Liver (tissue), 9 donors: Measurements from ENCODE around the gene SMOC1. TPM values are rescaled to one million over a fixed set of nuclear protein-coding genes. Genes with fewer than 3 reads are reported as not detected.

Source experiments
- DNase-seq: peaks from one replicate; pipeline ENCODE4 v3.0.0-alpha.2; 2017; ENCODE audit warnings: low spot score
- H3K27ac ChIP-seq, 2 donors: one replicate each; pipeline ENCODE4 v1.7.0; 2013; ENCODE audit warnings: inconsistent platforms in 2 of 2, low read length in 2 of 2, control low read depth in 1 of 2, low read depth in 1 of 2, mild to moderate bottlenecking in 1 of 2
- H3K27me3 ChIP-seq, 4 donors: one replicate each; pipeline versions ENCODE4 v1.6.1 to v1.7.0; 2013; ENCODE audit warnings: low read length in 3 of 4, inconsistent platforms in 1 of 4, mild to moderate bottlenecking in 1 of 4, moderate library complexity in 1 of 4; ENCODE audit not compliant: control insufficient read depth in 4 of 4, insufficient read depth in 4 of 4
- H3K36me3 ChIP-seq, 4 donors: one replicate each; pipeline versions ENCODE4 v1.6.1 to v1.7.0; 2013; ENCODE audit warnings: low read length in 3 of 4, mild to moderate bottlenecking in 3 of 4, low read depth in 1 of 4, moderate library complexity in 1 of 4; ENCODE audit not compliant: control insufficient read depth in 4 of 4, insufficient read depth in 3 of 4
- H3K4me1 ChIP-seq, 4 donors: one replicate each; pipeline versions ENCODE4 v1.6.1 to v1.7.0; 2013; ENCODE audit warnings: low read length in 3 of 4, mild to moderate bottlenecking in 3 of 4, moderate library complexity in 1 of 4; ENCODE audit not compliant: control insufficient read depth in 4 of 4, insufficient read depth in 4 of 4
- H3K4me3 ChIP-seq, 3 donors: one replicate each; pipeline versions ENCODE4 v1.6.1 to v1.7.0; 2013; ENCODE audit warnings: low read length in 3 of 3, control low read depth in 1 of 3, low read depth in 1 of 3, mild to moderate bottlenecking in 1 of 3
- H3K9ac ChIP-seq, 2 donors: one replicate each; pipeline ENCODE4 v1.7.0; 2013; ENCODE audit warnings: low read length in 2 of 2, mild to moderate bottlenecking in 2 of 2, moderate library complexity in 2 of 2, control low read depth in 1 of 2, low read depth in 1 of 2
- H3K9me3 ChIP-seq, 4 donors: one replicate each; pipeline versions ENCODE4 v1.6.1 to v1.7.0; 2013; ENCODE audit warnings: low read length in 3 of 4; ENCODE audit not compliant: control insufficient read depth in 4 of 4
- CTCF ChIP-seq: fragments of 150-350 bp; IDR thresholded peaks from 2 replicates; pipeline ENCODE4 v1.5.1; 2017; ENCODE audit warnings: improper control_type of control experiment, low read depth, low read length; ENCODE audit not compliant: missing input control
- GABPA ChIP-seq, 2 donors: IDR thresholded peaks in 1 of 2; conservative IDR thresholded peaks in 1 of 2; 2 replicates each; pipeline ENCODE4 v1.6.1; 2016; ENCODE audit warnings: antibody characterized with exemption in 2 of 2, mild to moderate bottlenecking in 1 of 2, moderate library complexity in 1 of 2
- HNF4A ChIP-seq, 2 donors: conservative IDR thresholded peaks; 2 replicates each; pipeline ENCODE4 v1.6.1; 2016; ENCODE audit warnings: antibody characterized with exemption in 2 of 2, mild to moderate bottlenecking in 2 of 2
- JUND ChIP-seq, 2 donors: IDR thresholded peaks; 2 replicates each; pipeline ENCODE4 v1.6.1; 2016; ENCODE audit warnings: antibody characterized with exemption in 2 of 2
- RXRA ChIP-seq, 2 donors: IDR thresholded peaks; 2 replicates each; pipeline ENCODE4 v1.6.1; 2017 to 2018; ENCODE audit warnings: antibody characterized with exemption in 2 of 2, mild to moderate bottlenecking in 1 of 2
- SP1 ChIP-seq: IDR thresholded peaks from 2 replicates; pipeline ENCODE4 v1.6.1; 2018; ENCODE audit warnings: antibody characterized with exemption, mild to moderate bottlenecking
- TAF1 ChIP-seq: conservative IDR thresholded peaks from 2 replicates; pipeline ENCODE4 v1.6.1; 2016; ENCODE audit warnings: antibody characterized with exemption, mild to moderate bottlenecking
- YY1 ChIP-seq: IDR thresholded peaks from 2 replicates; pipeline ENCODE4 v1.6.1; 2016; ENCODE audit warnings: antibody characterized with exemption, mild to moderate bottlenecking
- WGBS: extraction: QIAGEN DNeasy Blood & Tissue Kit; methylation state at CpG from one replicate; pipeline ENCODE4 v1.1.7; 2013; 5-methylcytosine and 5-hydroxymethylcytosine counted together
- polyA plus RNA-seq, 2 donors: library from polyadenylated mRNA; stranded (reverse) in 1 of 2; unstranded in 1 of 2; fragments of 200-250 nt in 1 of 2; fragments of >200 nt in 1 of 2; fragmentation: Nextera tagmentation in 1 of 2; extraction: Ambion mirVana in 1 of 2; gene quantifications; one replicate each; pipeline versions ENCODE4 v1.2.1 to v1.2.3, GENCODE V29; 2013 to 2015
- total RNA-seq, 2 donors: library from RNA; depleted of rRNA; stranded (reverse); fragments of >200 nt; gene quantifications; one replicate each; pipeline ENCODE4 v1.2.3, GENCODE V29; 2014
- TF ChIP-seq, protein P1 (sequence below): IDR thresholded peaks from 2 replicates; pipeline ENCODE4 v1.6.1; 2016; ENCODE audit warnings: antibody characterized with exemption
- TF ChIP-seq, protein P2 (sequence below): IDR thresholded peaks from 2 replicates; pipeline ENCODE4 v1.6.1; 2016; ENCODE audit warnings: antibody characterized with exemption
- donor health status: healthy.
- donor health status: healthy.
- donor health status: healthy.
- donor health status: healthy.
- donor health status: healthy.

The SMOC1 gene
- total and polyA plus RNA-seq, 4 donors, result 11.2 to 43.7 (median 27.4) TPM

- TF ChIP-seq RXRA (IDR thresholded peaks at IDR 0.05) (peak in 1 of 2 donors; percentile 48), HNF4A (conservative IDR thresholded peaks at IDR 0.05) (peak; percentile 69 to 76), YY1 (no peak), SP1 (peak; percentile 17)
- TF ChIP-seq, protein P1, sequence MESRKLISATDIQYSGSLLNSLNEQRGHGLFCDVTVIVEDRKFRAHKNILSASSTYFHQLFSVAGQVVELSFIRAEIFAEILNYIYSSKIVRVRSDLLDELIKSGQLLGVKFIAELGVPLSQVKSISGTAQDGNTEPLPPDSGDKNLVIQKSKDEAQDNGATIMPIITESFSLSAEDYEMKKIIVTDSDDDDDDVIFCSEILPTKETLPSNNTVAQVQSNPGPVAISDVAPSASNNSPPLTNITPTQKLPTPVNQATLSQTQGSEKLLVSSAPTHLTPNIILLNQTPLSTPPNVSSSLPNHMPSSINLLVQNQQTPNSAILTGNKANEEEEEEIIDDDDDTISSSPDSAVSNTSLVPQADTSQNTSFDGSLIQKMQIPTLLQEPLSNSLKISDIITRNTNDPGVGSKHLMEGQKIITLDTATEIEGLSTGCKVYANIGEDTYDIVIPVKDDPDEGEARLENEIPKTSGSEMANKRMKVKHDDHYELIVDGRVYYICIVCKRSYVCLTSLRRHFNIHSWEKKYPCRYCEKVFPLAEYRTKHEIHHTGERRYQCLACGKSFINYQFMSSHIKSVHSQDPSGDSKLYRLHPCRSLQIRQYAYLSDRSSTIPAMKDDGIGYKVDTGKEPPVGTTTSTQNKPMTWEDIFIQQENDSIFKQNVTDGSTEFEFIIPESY, result no peak
Observed at GRCh38 chr14:69845787-69846186, 33.4 kb upstream of the SMOC1 start (continued).

DNA sequence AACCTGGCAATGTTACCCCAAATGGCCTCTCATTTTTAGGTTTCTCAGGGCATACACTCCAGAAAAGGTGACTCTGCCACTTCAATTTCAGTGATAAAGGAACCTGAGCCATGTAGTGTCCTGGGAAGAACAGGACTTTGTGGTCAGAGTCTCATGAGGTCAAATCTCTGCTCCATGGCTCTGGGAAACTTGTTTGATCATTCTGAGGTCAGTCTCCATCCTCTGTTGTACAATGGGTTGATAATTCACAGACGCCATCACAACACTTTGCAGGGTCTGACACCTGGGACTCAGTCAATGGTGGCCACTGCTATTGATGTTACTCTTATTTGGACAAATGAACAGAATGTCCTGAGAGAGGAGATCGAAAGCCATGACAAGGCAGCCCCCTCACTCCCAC is 31.1 kb upstream of the SMOC1 start:
- WGBS, result 85% methylated on average over 2 of the region's 2 CpGs
- no peak overlapping the region for H3K9ac ChIP-seq
- TF ChIP-seq TAF1 (no peak), GABPA (IDR thresholded peaks at IDR 0.05 in 1 of 2, conservative IDR thresholded peaks at IDR 0.05 in 1 of 2) (no peak), HNF4A (conservative IDR thresholded peaks at IDR 0.05) (peak; percentile 24 to 44)
- TF ChIP-seq, protein P1, result no peak
- peaks cover 8 to 16% (median 10%) of the 10 kb centered on the region in 4 donors for H3K4me1 ChIP-seq
- DNase-seq, result no peak
- no peaks in the 10 kb centered on the region for H3K36me3 ChIP-seq
- no peak overlapping the region for H3K27ac ChIP-seq
- H3K27me3 ChIP-seq, result no peaks in the 10 kb centered on the region
- H3K9me3 ChIP-seq, result no peaks in the 10 kb centered on the region
- no peak overlapping the region for H3K4me3 ChIP-seq

GRCh38 chr14:69848903-69849391 is 30.3 kb upstream of the SMOC1 start:
- no peak for DNase-seq
- Histone ChIP-seq H3K4me3 (no peak overlapping the region), H3K4me1 (peaks cover 8 to 16% (median 10%) of the 10 kb centered on the region in 4 donors), H3K27me3 (no peaks in the 10 kb centered on the region), H3K9me3 (no peaks in the 10 kb centered on the region), H3K36me3 (no peaks in the 10 kb centered on the region), H3K9ac (no peak overlapping the region), H3K27ac (no peak overlapping the region)
- WGBS, result 74% methylated on average over 6 of the region's 6 CpGs
- TF ChIP-seq, protein P2, sequence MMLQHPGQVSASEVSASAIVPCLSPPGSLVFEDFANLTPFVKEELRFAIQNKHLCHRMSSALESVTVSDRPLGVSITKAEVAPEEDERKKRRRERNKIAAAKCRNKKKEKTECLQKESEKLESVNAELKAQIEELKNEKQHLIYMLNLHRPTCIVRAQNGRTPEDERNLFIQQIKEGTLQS, result no peak
- TF ChIP-seq TAF1 (no peak), RXRA (IDR thresholded peaks at IDR 0.05) (peak in 1 of 2 donors; percentile 21)

DNA sequence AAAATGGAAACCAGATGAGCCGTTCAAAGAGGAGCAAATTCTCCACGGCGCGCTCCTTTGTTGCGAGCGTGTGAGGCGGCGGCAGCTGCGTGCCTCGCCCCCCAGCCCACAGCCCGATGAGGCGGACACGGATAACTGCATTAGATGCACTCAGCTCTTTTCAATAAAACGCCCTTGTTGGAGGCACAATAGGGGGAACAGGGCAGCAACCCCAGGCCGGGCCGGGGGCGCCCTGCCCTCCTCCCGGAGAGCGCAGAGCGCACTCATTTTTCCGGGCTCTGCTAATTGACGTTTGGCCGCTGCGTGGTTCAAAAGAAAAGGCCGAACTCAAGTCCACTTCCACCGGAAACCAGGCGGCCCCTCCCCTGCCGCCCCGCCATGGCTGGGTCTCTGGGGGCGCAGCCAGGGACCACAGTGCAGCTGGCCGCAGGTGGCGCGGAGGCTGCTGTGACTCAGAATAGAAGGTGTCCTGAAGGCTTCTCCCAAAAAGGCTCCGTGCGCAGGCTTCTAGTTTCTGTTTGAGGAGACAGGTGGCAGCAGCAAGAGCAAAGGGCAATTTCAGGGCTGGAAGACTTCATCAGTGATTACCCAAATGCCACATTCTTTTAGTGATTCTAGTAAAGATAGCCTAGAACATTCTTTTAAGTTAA is 29.0 kb upstream of the SMOC1 start:
- peaks cover 8 to 16% (median 10%) of the 10 kb centered on the region in 4 donors for H3K4me1 ChIP-seq
- no peaks in the 10 kb centered on the region for H3K27me3 ChIP-seq
- 46% methylated on average over 35 of the region's 35 CpGs for WGBS
- H3K27ac ChIP-seq, result peak overlapping the region; percentile 76 to 92
- H3K4me3 ChIP-seq, result peak overlapping the region; percentile 37 to 63 (median 48)
- no peaks in the 10 kb centered on the region for H3K9me3 ChIP-seq
- DNase-seq, result peak; percentile 41
- H3K9ac ChIP-seq, result peak overlapping the region in 1 of 2 donors; percentile 45
- H3K36me3 ChIP-seq, result no peaks in the 10 kb centered on the region
- TF ChIP-seq TAF1, result peak; percentile 57
- TF ChIP-seq, protein P1, result no peak
- TF ChIP-seq JUND (IDR thresholded peaks at IDR 0.05), result peak; percentile 39 to 47
- no peak for TF ChIP-seq CTCF
- TF ChIP-seq HNF4A (conservative IDR thresholded peaks at IDR 0.05), result peak in 1 of 2 donors; percentile 88
- TF ChIP-seq RXRA (IDR thresholded peaks at IDR 0.05), result peak in 1 of 2 donors; percentile 37
